HG02852 (cell line): ENCODE data around the gene RGS5.

Experiments
- ATAC-seq: cut with Tn5 transposase; IDR thresholded peaks from one replicate; pipeline ENCODE4 v1.9.1; 2021; ENCODE audit warnings: mild to moderate bottlenecking, moderate library complexity; ENCODE audit not compliant: unreplicated experiment

RGS5 gene

GRCh38 chr1:163093169-163093568, 109.5 kb downstream of the RGS5 start:
- no peak for ATAC-seq
